Heart left ventricle (tissue), 16 donors: ENCODE data around the gene KRI1. TPM values are rescaled to one million over a fixed set of nuclear protein-coding genes. Genes with fewer than 3 reads are reported as not detected.

ENCODE experiments used
- ATAC-seq, 4 donors: fragments of 200-7000 bp; cut with Tn5 transposase; one replicate each; pipeline ENCODE4 v1.9.1; 2020 to 2022; ENCODE audit warnings: moderate library complexity in 4 of 4, mild to moderate bottlenecking in 3 of 4, moderate number of reproducible peaks in 1 of 4
- DNase-seq, 5 donors: peaks; one replicate each; pipeline ENCODE4 v3.0.0-alpha.2; 2020
- H3K27ac ChIP-seq, 12 donors: fragments of 200-600 bp; sonication (generic) in 4 of 12; one replicate each; pipeline versions ENCODE4 v1.5.0 to v1.8.0; 2016 to 2022; ENCODE audit warnings: mild to moderate bottlenecking in 2 of 12
- H3K27me3 ChIP-seq, 9 donors: fragments of 200-600 bp; sonication (generic) in 2 of 9; one replicate each; pipeline versions ENCODE4 v1.5.1 to v1.8.0; 2016 to 2022; ENCODE audit warnings: mild to moderate bottlenecking in 3 of 9
- H3K36me3 ChIP-seq, 9 donors: fragments of 200-600 bp; sonication (generic) in 2 of 9; one replicate each; pipeline versions ENCODE4 v1.5.0 to v1.8.0; 2018 to 2022; ENCODE audit warnings: mild to moderate bottlenecking in 2 of 9
- H3K4me1 ChIP-seq, 12 donors: fragments of 200-600 bp; sonication (generic) in 4 of 12; one replicate each; pipeline versions ENCODE4 v1.5.0 to v1.8.0; 2016 to 2022; ENCODE audit warnings: mild to moderate bottlenecking in 3 of 12
- H3K4me3 ChIP-seq, 12 donors: fragments of 200-600 bp; sonication (generic) in 4 of 12; one replicate each; pipeline versions ENCODE4 v1.5.0 to v1.8.0; 2017 to 2022; ENCODE audit warnings: mild to moderate bottlenecking in 9 of 12, moderate library complexity in 4 of 12
- H3K9me3 ChIP-seq, 12 donors: fragments of 200-600 bp; sonication (generic) in 4 of 12; one replicate each; pipeline versions ENCODE4 v1.5.0 to v1.8.0; 2016 to 2022; ENCODE audit warnings: mild to moderate bottlenecking in 1 of 12
- CTCF ChIP-seq, 12 donors: fragments of 200-600 bp; sonication (generic) in 4 of 12; IDR thresholded peaks; one replicate each; pipeline versions ENCODE4 v1.5.0 to v1.8.0; 2018 to 2022; ENCODE audit warnings: antibody characterized with exemption in 12 of 12, mild to moderate bottlenecking in 5 of 12
- POLR2A ChIP-seq, 2 donors: fragments of 450-650 bp; IDR thresholded peaks; one replicate each; pipeline ENCODE4 v1.6.1; 2017; ENCODE audit warnings: antibody characterized with exemption in 2 of 2, mild to moderate bottlenecking in 2 of 2, moderate library complexity in 2 of 2
- whole genome bisulfite sequencing, 4 donors: extraction: QIAGEN DNeasy Blood & Tissue Kit in 2 of 4; methylation state at CpG; one replicate each; pipeline versions ENCODE4 v1.1.5 to v1.1.7; 2013 to 2018; 5-methylcytosine and 5-hydroxymethylcytosine counted together
- intact Hi-C, 10 donors: fragments of 100-400 bp; cut with DNase I; formaldehyde crosslinking; loops; one replicate each; pipeline versions ENCODE4 v1.11.1 to v1.14.2; 2022
- polyA plus RNA-seq, 2 donors: library from polyadenylated mRNA; stranded (reverse); fragments of 200-250 nt; gene quantifications; one replicate each; pipeline ENCODE4 v1.2.3, GENCODE V29; 2013
- total RNA-seq, 9 donors: library from RNA; depleted of rRNA in 2 of 9; stranded (reverse); fragments of >200 nt in 2 of 9; fragmentation: NEBNext Ultra II Directional in 3 of 9; extraction: Animal tissue kit (Norgen Biotek cat#: 25700) in 3 of 9; gene quantifications; one replicate each; pipeline versions ENCODE4 v1.1.0 to v1.2.4, GENCODE V29; 2016 to 2023
- donor health status: ischemic (EF 13 %, LVEDD 7.1; RV severe dilation, severe dysfunction).
- donor health status: healthy with polysubstance abuse.
- donor health status: DM: no; HTN: yes; CAD: no.
- donor health status: DM: no; HTN: no; CAD: no.
- donor health status: ischemic (EF 25% LVEDD 6.9; RV normal size, moderate dysfunction).
- donor health status: ischemic (EF 25% LVEDD 5.7; RV mildly dilated, moderate dysfunction).
- donor health status: healthy.
- donor health status: DM: yes; HTN: yes; CAD: no.
- donor health status: ischemic (EF 35%, LVEDD 5.7; RV mildly dilated, moderate dysfunction).
- donor health status: nonischemic (EF 11% LVEDD 7.7; RV severe dilation, severe dysfunction).
- donor health status: DM: yes; HTN: yes; CAD: no.
- donor health status: PGD.
- donor health status: ischemic (EF 29% LVEDD 5.4; RV normal size, mild dysfunction).
- donor health status: nonischemic (EF 23%, LVEDD 6.1; RV moderate dilation, normal function).

Gene KRI1
- total and polyA plus RNA-seq, 11 donors, result 6.7 to 15.0 (median 10.4) TPM

DNA sequence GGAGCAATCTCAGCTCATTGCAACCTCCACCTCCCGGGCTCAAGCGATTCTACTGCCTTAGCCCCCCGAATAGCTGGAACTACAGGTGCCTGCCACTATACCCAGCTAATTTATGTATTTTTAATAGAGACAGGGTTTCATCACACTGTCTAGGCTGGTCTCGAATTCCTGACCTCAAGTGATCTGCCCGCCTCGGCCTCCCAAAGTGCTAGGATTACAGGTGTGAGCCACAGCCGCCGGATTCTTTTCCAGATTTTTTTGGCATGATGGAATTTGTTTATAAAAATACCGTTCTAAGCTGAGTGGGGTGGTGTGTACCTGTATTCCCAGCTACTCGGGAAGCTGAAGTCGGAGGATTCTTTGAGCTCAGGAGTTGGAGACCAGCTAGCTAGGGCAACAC lies 28.1 kb downstream of the KRI1 start:
- 78 to 84% (median 82%) methylated on average over 11 of the region's 11 CpGs for WGBS, 4 donors
- intact Hi-C loops, result no loop called here
- ATAC-seq (no peak), DNase-seq (no peak)
- no peak overlapping the region for H3K4me3 ChIP-seq
- H3K4me1 ChIP-seq, result peaks cover 0 to 6% (median 0%) of the 10 kb centered on the region in 12 donors
- peaks cover 0 to 5% (median 0%) of the 10 kb centered on the region in 9 donors for H3K27me3 ChIP-seq
- H3K36me3 ChIP-seq, result no peaks in the 10 kb centered on the region
- TF ChIP-seq CTCF (IDR thresholded peaks at IDR 0.05) (no peak), POLR2A (IDR thresholded peaks at IDR 0.05) (no peak)
- no peaks in the 10 kb centered on the region for H3K9me3 ChIP-seq
- H3K27ac ChIP-seq, result no peak overlapping the region

GRCh38 chr19:10535613-10536012 lies 30.2 kb downstream of the KRI1 start:
- Histone ChIP-seq H3K27me3 (peaks cover 0 to 5% (median 0%) of the 10 kb centered on the region in 9 donors), H3K27ac (no peak overlapping the region), H3K4me1 (peaks cover 0 to 6% (median 0%) of the 10 kb centered on the region in 12 donors), H3K4me3 (no peak overlapping the region), H3K9me3 (no peaks in the 10 kb centered on the region), H3K36me3 (no peaks in the 10 kb centered on the region)
- no peak for TF ChIP-seq POLR2A (IDR thresholded peaks at IDR 0.05)
- no peak for TF ChIP-seq CTCF (IDR thresholded peaks at IDR 0.05)
- WGBS, 4 donors, result 76 to 84% (median 78%) methylated on average over 6 of the region's 6 CpGs
- intact Hi-C loops, result no loop called here
- no peak for ATAC-seq
- no peak for DNase-seq

- 76 to 84% (median 79%) methylated on average over 10 of the region's 10 CpGs for WGBS, 4 donors
- ATAC-seq, result peak; percentile 15 to 55 (median 50)
Measured at GRCh38 chr19:10533646-10534386, 32.0 kb downstream of the KRI1 start.

More at GRCh38 chr19:10533646-10534386, 32.0 kb downstream of the KRI1 start:
- DNase-seq, result no peak
- Histone ChIP-seq H3K27ac (peak overlapping the region in 7 of 12 donors; percentile 4 to 62 (median 34)), H3K4me3 (no peak overlapping the region), H3K4me1 (peaks cover 0 to 4% (median 0%) of the 10 kb centered on the region in 12 donors), H3K9me3 (no peaks in the 10 kb centered on the region), H3K27me3 (peaks cover 0 to 5% (median 0%) of the 10 kb centered on the region in 9 donors), H3K36me3 (no peaks in the 10 kb centered on the region)
- intact Hi-C loops, result no loop called here
- no peak for TF ChIP-seq CTCF (IDR thresholded peaks at IDR 0.05)
- no peak for TF ChIP-seq POLR2A (IDR thresholded peaks at IDR 0.05)
